K562 (cell line): ENCODE results near the gene TUBB6. TPM values are rescaled to one million over a fixed set of nuclear protein-coding genes. Genes with fewer than 3 reads are reported as not detected.

Experiments used
- ATAC-seq: fragments of 200-7000 bp; cut with Tn5 transposase; 3 replicates; pipeline ENCODE4 v1.9.1; 2020; ENCODE audit warnings: moderate library complexity
- BruUV-seq: library from RNA; stranded (reverse); fragments of 400-500 nt; replicated peaks from 2 replicates; lab custom pipeline; 2021; lab: Mats Ljungman, UMichigan
- CTCF ChIA-PET: fragments of 300-600 bp; formaldehyde crosslinking; extraction: SDS; loops from one replicate; lab custom pipeline; 2021; ENCODE audit warnings: low intra/inter-chr PET ratio; lab: Yijun Ruan, JAX
- POLR2A ChIA-PET: fragments of 300-600, 350-650 bp; sonication (Branson Sonifier 250); formaldehyde crosslinking; extraction: SDS; loops from one replicate; lab custom pipeline; 2021; ENCODE audit warnings: antibody characterized with exemption, inconsistent platforms; lab: Yijun Ruan, JAX
- DNase-seq, 4 experiments: peaks; one replicate each; pipeline versions ENCODE4 v3.0.0 to v3.0.0-alpha.2; 2011 to 2018; ENCODE audit warnings: low spot score in 3 of 4, mixed read lengths in 3 of 4; ENCODE audit errors: extremely low read depth in 1 of 4
- FAIRE-seq: peaks from 2 replicates; lab custom pipeline; 2011; peaks lifted over from hg19 to GRCh38; lab: Jason Lieb, UNC
- H2AFZ ChIP-seq: 2 replicates; pipeline ENCODE4 v1.6.0; 2011; ENCODE audit warnings: low read depth, low read length, control low read depth, inconsistent platforms
- H3K27ac ChIP-seq: fragments of 200-600 bp; 3 replicates; pipeline ENCODE4 v1.8.0; 2011; ENCODE audit warnings: low read depth, mild to moderate bottlenecking, control low read depth, inconsistent platforms, low read length, moderate library complexity, mixed read lengths; ENCODE audit errors: extremely low read depth
- H3K27me3 ChIP-seq, 2 experiments: fragments of 300-600 bp in 1 of 2; 2 replicates in 1 of 2; 3 replicates in 1 of 2; pipeline versions ENCODE4 v1.6.0 to v1.8.0; 2011; ENCODE audit warnings: inconsistent platforms in 2 of 2, low read length in 2 of 2, mild to moderate bottlenecking in 1 of 2, mixed read lengths in 1 of 2, moderate library complexity in 1 of 2; ENCODE audit not compliant: control insufficient read depth in 2 of 2, insufficient read depth in 2 of 2
- H3K36me3 ChIP-seq: fragments of 300-600 bp; 3 replicates; pipeline ENCODE4 v1.8.0; 2011; ENCODE audit warnings: mild to moderate bottlenecking, low read length, inconsistent platforms; ENCODE audit not compliant: control insufficient read depth, insufficient read depth
- H3K4me1 ChIP-seq, 2 experiments: fragments of 200-600 bp in 1 of 2; replicated peaks in 1 of 2; 2 replicates in 1 of 2; 3 replicates in 1 of 2; pipeline versions ENCODE4 v1.5.1 to v1.8.0; 2011; ENCODE audit warnings: inconsistent platforms in 2 of 2, low read length in 2 of 2, mild to moderate bottlenecking in 1 of 2, mixed read lengths in 1 of 2, moderate library complexity in 1 of 2; ENCODE audit not compliant: control insufficient read depth in 2 of 2, insufficient read depth in 2 of 2
- H3K4me2 ChIP-seq: 2 replicates; pipeline ENCODE4 v1.6.1; 2011; ENCODE audit warnings: low read length, control low read depth, inconsistent platforms, mixed read lengths; ENCODE audit not compliant: insufficient read depth
- H3K4me3 ChIP-seq: fragments of 200-600 bp; sonication (generic), shearing (Covaris generic); 2 replicates; pipeline ENCODE4 v1.5.1; 2016; ENCODE audit warnings: control low read depth, inconsistent platforms
- H3K79me2 ChIP-seq: fragments of 200-600 bp; 3 replicates; pipeline ENCODE4 v1.8.0; 2011; ENCODE audit warnings: low read length, inconsistent platforms; ENCODE audit not compliant: control insufficient read depth, insufficient read depth
- H3K9ac ChIP-seq, 2 experiments: 2 replicates each; pipeline versions ENCODE4 v1.6.0 to v1.6.1; 2011; ENCODE audit warnings: low read depth in 2 of 2, low read length in 2 of 2, control low read depth in 1 of 2, inconsistent platforms in 1 of 2, mild to moderate bottlenecking in 1 of 2, mixed read lengths in 1 of 2; ENCODE audit not compliant: insufficient read depth in 1 of 2
- H3K9me1 ChIP-seq: one replicate; pipeline ENCODE4 v1.6.0; 2011; ENCODE audit warnings: inconsistent platforms, mild to moderate bottlenecking, low read length, moderate library complexity; ENCODE audit not compliant: control insufficient read depth, insufficient read depth
- H3K9me3 ChIP-seq: replicated peaks from 2 replicates; pipeline ENCODE4 v1.5.1; 2011; ENCODE audit warnings: low read depth, low read length, inconsistent platforms; ENCODE audit not compliant: control insufficient read depth, insufficient read depth
- H4K20me1 ChIP-seq: replicated peaks from 2 replicates; pipeline ENCODE4 v1.6.1; 2011; ENCODE audit warnings: low read length, inconsistent platforms, mixed read lengths; ENCODE audit not compliant: control insufficient read depth, insufficient read depth
- EWSR1 ChIP-seq: fragments of 450-650 bp; IDR thresholded peaks from 2 replicates; pipeline ENCODE4 v1.6.1; 2018; ENCODE audit warnings: borderline replicate concordance, mild to moderate bottlenecking, low read depth, moderate library complexity; ENCODE audit not compliant: partially characterized antibody
- L3MBTL2 ChIP-seq: fragments of 450-650 bp; IDR thresholded peaks from 2 replicates; pipeline ENCODE4 v1.6.1; 2016; ENCODE audit warnings: mild to moderate bottlenecking, moderate library complexity
- MTF1 ChIP-seq: fragments of 250-450 bp; sonication (Bioruptor Pico); IDR thresholded peaks from 2 replicates; pipeline ENCODE4 v1.9.0; 2021; ENCODE audit warnings: moderate library complexity, mild to moderate bottlenecking, inconsistent platforms, borderline replicate concordance
- NR1H2 ChIP-seq: sonication (generic); formaldehyde crosslinking; IDR thresholded peaks from 2 replicates; pipeline ENCODE4 v1.4.0; 2020; ENCODE audit warnings: mild to moderate bottlenecking, missing genetic modification reagents
- RBFOX2 ChIP-seq: fragments of 200-400 bp; formaldehyde crosslinking; IDR thresholded peaks from 2 replicates; pipeline ENCODE4 v1.6.1; 2017; ENCODE audit warnings: low read depth, mild to moderate bottlenecking, low read length, moderate library complexity
- ZBTB17 ChIP-seq: fragments of 450-650 bp; formaldehyde crosslinking; IDR thresholded peaks from 2 replicates; pipeline ENCODE4 v1.4.0; 2020; ENCODE audit warnings: mild to moderate bottlenecking
- ZKSCAN1 ChIP-seq: fragments of 150-350 bp; IDR thresholded peaks from 2 replicates; pipeline ENCODE4 v1.6.1; 2016; ENCODE audit warnings: low read depth, low read length
- WGBS: fragments of 100-300 bp; shearing (Covaris generic); methylation state at CpG from one replicate; pipeline ENCODE4 v1.1.6; 2016; ENCODE audit warnings: low coverage, mixed read lengths; ENCODE audit not compliant: insufficient coverage; ENCODE audit errors: missing lambda C conversion rate; 5-methylcytosine and 5-hydroxymethylcytosine counted together
- in situ Hi-C: fragments of 300-500 bp; cut with MboI; formaldehyde crosslinking; loops from 4 replicates; pipeline ENCODE4 v1.15.0; 2018; ENCODE audit warnings: inconsistent platforms, mixed read lengths
- intact Hi-C: fragments of 100-400 bp; cut with micrococcal nuclease; formaldehyde crosslinking; loops from 2 replicates; pipeline ENCODE4 v1.14.2; 2022
- polyA plus RNA-seq, 8 experiments: library from polyadenylated mRNA; depleted of rRNA in 4 of 8; stranded (reverse) in 5 of 8; unstranded in 3 of 8; fragments of >200 nt; fragmentation: Nextera tagmentation in 2 of 8; fragmentation: Illumina TruSeq in 1 of 8; extraction: Ambion mirVana in 2 of 8; extraction: Trizol in 1 of 8; gene quantifications; 2 replicates each; pipeline versions ENCODE4 v1.2.1 to v1.2.3, GENCODE V29; 2011 to 2014; ENCODE audit warnings: inconsistent platforms in 1 of 8, missing spikeins in 1 of 8
- total RNA-seq, 7 experiments: library from RNA; depleted of rRNA in 6 of 7; stranded (reverse); fragments of >200 nt in 6 of 7; fragmentation: Illumina TruSeq in 2 of 7; extraction: Trizol in 2 of 7; gene quantifications; 2 replicates each; pipeline versions ENCODE4 v1.2.1 to v1.2.3, GENCODE V29; 2011 to 2021; ENCODE audit warnings: low replicate concordance in 1 of 7
- TF ChIP-seq, protein P1 (sequence below), 2 experiments: fragments of 450-650 bp in 1 of 2; sonication (generic) in 1 of 2; formaldehyde crosslinking in 1 of 2; IDR thresholded peaks; 2 replicates each; pipeline versions ENCODE4 v1.7.1 to v1.9.0; 2016 to 2022; ENCODE audit warnings: inconsistent platforms in 1 of 2, mild to moderate bottlenecking in 1 of 2, missing genetic modification reagents in 1 of 2

TUBB6 gene
- total and polyA plus RNA-seq, 9 of the 15 experiments (the other 6 are each of a cell fraction or from before 2014, with no cell fraction given): 43.9 to 404 (median 81.1) TPM

GRCh38 chr18:12302391-12303147, 5.5 kb upstream of the TUBB6 start:
- in situ Hi-C loops (no loop called here), intact Hi-C loops (loop anchor here (2.0 to 5.0 kb wide), 2 partner anchors 14 to 75 kb away; partner anchors contain the start of gene AFG3L2)
- peak; percentile 94 for FAIRE-seq
- peak overlapping the region; percentile 99 for H2AFZ ChIP-seq
- no peaks in the 10 kb centered on the region for H4K20me1 ChIP-seq
- no peak overlapping the region for H3K4me3 ChIP-seq
- 0 out of 3 replicates have a peak, but pooled peaks cover 2% of the 10 kb centered on the region for H3K79me2 ChIP-seq
- H3K9me1 ChIP-seq: peaks cover 4% of the 10 kb centered on the region
- no TSS peak for BruUV-seq
- ATAC-seq: peak; percentile 78
- peak; percentile 83 to 92 (median 85) for DNase-seq
- H3K9ac ChIP-seq: peak overlapping the region; percentile 59 to 61
- ChIA-PET POLR2A (interaction anchor here (0.5 to 2.1 kb wide), 5 partner anchors 8 to 18 kb away, joined by 3 to 13 read pairs (median 3); no protein-coding TSS in a partner anchor), CTCF (no interaction called here)
- peaks cover 54 to 59% of the 10 kb centered on the region in 2 experiments for H3K4me1 ChIP-seq
- WGBS: 9% methylated on average over 14 of the region's 14 CpGs
- peak overlapping the region; percentile 51 for H3K4me2 ChIP-seq
- H3K9me3 ChIP-seq: no peaks in the 10 kb centered on the region
- peak overlapping the region; percentile 84 for H3K27ac ChIP-seq
- H3K36me3 ChIP-seq: no peaks in the 10 kb centered on the region
- H3K27me3 ChIP-seq: no peaks in the 10 kb centered on the region
- TF ChIP-seq MTF1 (no peak), RBFOX2 (peak; percentile 38; the same call in 1 of the 2 replicates), NR1H2 (CRISPR knock-in tag) (no peak), EWSR1 (no peak), L3MBTL2 (peak; percentile 93), ZBTB17 (0 out of 2 replicates have a peak, but pooled peaks have one; percentile 61), ZKSCAN1 (no peak)
- TF ChIP-seq, protein P1, sequence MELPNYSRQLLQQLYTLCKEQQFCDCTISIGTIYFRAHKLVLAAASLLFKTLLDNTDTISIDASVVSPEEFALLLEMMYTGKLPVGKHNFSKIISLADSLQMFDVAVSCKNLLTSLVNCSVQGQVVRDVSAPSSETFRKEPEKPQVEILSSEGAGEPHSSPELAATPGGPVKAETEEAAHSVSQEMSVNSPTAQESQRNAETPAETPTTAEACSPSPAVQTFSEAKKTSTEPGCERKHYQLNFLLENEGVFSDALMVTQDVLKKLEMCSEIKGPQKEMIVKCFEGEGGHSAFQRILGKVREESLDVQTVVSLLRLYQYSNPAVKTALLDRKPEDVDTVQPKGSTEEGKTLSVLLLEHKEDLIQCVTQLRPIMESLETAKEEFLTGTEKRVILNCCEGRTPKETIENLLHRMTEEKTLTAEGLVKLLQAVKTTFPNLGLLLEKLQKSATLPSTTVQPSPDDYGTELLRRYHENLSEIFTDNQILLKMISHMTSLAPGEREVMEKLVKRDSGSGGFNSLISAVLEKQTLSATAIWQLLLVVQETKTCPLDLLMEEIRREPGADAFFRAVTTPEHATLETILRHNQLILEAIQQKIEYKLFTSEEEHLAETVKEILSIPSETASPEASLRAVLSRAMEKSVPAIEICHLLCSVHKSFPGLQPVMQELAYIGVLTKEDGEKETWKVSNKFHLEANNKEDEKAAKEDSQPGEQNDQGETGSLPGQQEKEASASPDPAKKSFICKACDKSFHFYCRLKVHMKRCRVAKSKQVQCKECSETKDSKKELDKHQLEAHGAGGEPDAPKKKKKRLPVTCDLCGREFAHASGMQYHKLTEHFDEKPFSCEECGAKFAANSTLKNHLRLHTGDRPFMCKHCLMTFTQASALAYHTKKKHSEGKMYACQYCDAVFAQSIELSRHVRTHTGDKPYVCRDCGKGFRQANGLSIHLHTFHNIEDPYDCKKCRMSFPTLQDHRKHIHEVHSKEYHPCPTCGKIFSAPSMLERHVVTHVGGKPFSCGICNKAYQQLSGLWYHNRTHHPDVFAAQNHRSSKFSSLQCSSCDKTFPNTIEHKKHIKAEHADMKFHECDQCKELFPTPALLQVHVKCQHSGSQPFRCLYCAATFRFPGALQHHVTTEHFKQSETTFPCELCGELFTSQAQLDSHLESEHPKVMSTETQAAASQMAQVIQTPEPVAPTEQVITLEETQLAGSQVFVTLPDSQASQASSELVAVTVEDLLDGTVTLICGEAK (IDR thresholded peaks at IDR 0.05): no peak
- TF ChIP-seq, protein P1 (CRISPR knock-in tag; IDR thresholded peaks at IDR 0.05): no peak
